DMS114 treated with DMSO at 0.1 percent for 48 hours (cell line): ENCODE data around the gene MAGI2.

Experiments used
- DNase-seq: peaks from one replicate; lab custom pipeline; 2025; ENCODE audit not compliant: unreplicated experiment; lab: John Stamatoyannopoulos, UW

The MAGI2 gene

GRCh38 chr7:78395298-78396036 is 1058.0 kb downstream of the MAGI2 start:
- no peak for DNase-seq

- DNase-seq = no peak
Measured at GRCh38 chr7:78389022-78389421, 1064.4 kb downstream of the MAGI2 start.

- DNase-seq = no peak
Measured at GRCh38 chr7:78386520-78386919, 1066.9 kb downstream of the MAGI2 start.

- no peak for DNase-seq
Measured at GRCh38 chr7:78383096-78383880, 1070.2 kb downstream of the MAGI2 start.

GRCh38 chr7:78379148-78379547 is 1074.3 kb downstream of the MAGI2 start:
- no peak for DNase-seq

- DNase-seq = no peak
Measured at GRCh38 chr7:78377532-78377931, 1075.9 kb downstream of the MAGI2 start.

GRCh38 chr7:78370936-78371335 is 1082.5 kb downstream of the MAGI2 start:
- no peak for DNase-seq

- no peak for DNase-seq
Measured at GRCh38 chr7:78368771-78369170, 1084.7 kb downstream of the MAGI2 start.

- DNase-seq = no peak
Measured at GRCh38 chr7:78367280-78367773, 1086.1 kb downstream of the MAGI2 start.

- no peak for DNase-seq
Measured at GRCh38 chr7:78363866-78364265, 1089.6 kb downstream of the MAGI2 start.

- DNase-seq = no peak
Measured at GRCh38 chr7:78359836-78360235, 1093.6 kb downstream of the MAGI2 start.

- no peak for DNase-seq
Measured at GRCh38 chr7:78357709-78358108, 1095.8 kb downstream of the MAGI2 start.

- DNase-seq = no peak
Measured at GRCh38 chr7:78355834-78356233, 1097.6 kb downstream of the MAGI2 start.

GRCh38 chr7:78350926-78351325 is 1102.5 kb downstream of the MAGI2 start:
- DNase-seq = no peak

GRCh38 chr7:78350391-78350790 is 1103.1 kb downstream of the MAGI2 start:
- DNase-seq = no peak

- DNase-seq = no peak
Measured at GRCh38 chr7:78346827-78347226, 1106.6 kb downstream of the MAGI2 start.

GRCh38 chr7:78345979-78346378 is 1107.5 kb downstream of the MAGI2 start:
- no peak for DNase-seq

- no peak for DNase-seq
Measured at GRCh38 chr7:78345293-78345911, 1108.1 kb downstream of the MAGI2 start.

GRCh38 chr7:78334426-78334825 is 1119.0 kb downstream of the MAGI2 start:
- DNase-seq = no peak

GRCh38 chr7:78333530-78334425 is 1119.7 kb downstream of the MAGI2 start:
- no peak for DNase-seq
